GM12878 (cell line): ENCODE data around the gene COG2. TPM values are rescaled to one million over a fixed set of nuclear protein-coding genes. Genes with fewer than 3 reads are reported as not detected.

Source experiments
- ATAC-seq: fragments of 200-7000 bp; cut with Tn5 transposase; 3 replicates; pipeline ENCODE4 v1.9.1; 2020; ENCODE audit warnings: mild to moderate bottlenecking, moderate library complexity
- BruUV-seq: library from RNA; stranded (reverse); fragments of 400-500 nt; replicated peaks from 2 replicates; lab custom pipeline; 2021; lab: Mats Ljungman, UMichigan
- CTCF ChIA-PET: fragments of 300-600 bp; sonication (Branson Sonifier 250); formaldehyde crosslinking; extraction: SDS; loops from one replicate; lab custom pipeline; 2021; ENCODE audit warnings: inconsistent platforms; lab: Yijun Ruan, JAX
- POLR2A ChIA-PET: fragments of 350-600 bp; formaldehyde crosslinking; extraction: SDS; loops from one replicate; lab custom pipeline; 2021; ENCODE audit warnings: inconsistent platforms; lab: Charles Lee
- RAD21 ChIA-PET: fragments of 300-600 bp; sonication (Branson Sonifier 250); formaldehyde crosslinking; loops from one replicate; lab custom pipeline; 2023; ENCODE audit warnings: antibody characterized with exemption; ENCODE audit not compliant: unreplicated experiment; lab: Charles Lee
- SMC1A ChIA-PET: fragments of 300-600 bp; sonication (Branson Sonifier 250); formaldehyde crosslinking; loops from one replicate; lab custom pipeline; 2023; ENCODE audit not compliant: unreplicated experiment, uncharacterized antibody; lab: Charles Lee
- DNase-seq: peaks from one replicate; pipeline ENCODE4 v3.0.0-alpha.2; 2011; ENCODE audit warnings: low read depth, low spot score
- FAIRE-seq: peaks from 3 replicates; lab custom pipeline; 2011; peaks lifted over from hg19 to GRCh38; lab: Jason Lieb, UNC
- H2AFZ ChIP-seq: 2 replicates; pipeline ENCODE4 v1.6.0; 2011; ENCODE audit warnings: low read depth, low read length, control low read depth; ENCODE audit not compliant: control insufficient read depth
- H3K27ac ChIP-seq: 2 replicates; pipeline ENCODE4 v1.5.1; 2011; ENCODE audit warnings: control low read depth; ENCODE audit not compliant: control insufficient read depth, insufficient read depth
- H3K27me3 ChIP-seq, 2 experiments: replicated peaks in 1 of 2; 2 replicates each; pipeline versions ENCODE4 v1.6.0 to v1.6.1; 2011; ENCODE audit warnings: low read length in 1 of 2; ENCODE audit not compliant: control insufficient read depth in 2 of 2, insufficient read depth in 2 of 2
- H3K36me3 ChIP-seq, 2 experiments: 2 replicates each; pipeline ENCODE4 v1.5.1; 2011; ENCODE audit warnings: low read length in 1 of 2; ENCODE audit not compliant: control insufficient read depth in 2 of 2, insufficient read depth in 2 of 2
- H3K4me1 ChIP-seq: 2 replicates; pipeline ENCODE4 v1.6.1; 2011; ENCODE audit warnings: mild to moderate bottlenecking, low read length, moderate library complexity, mixed read lengths; ENCODE audit not compliant: control insufficient read depth, insufficient read depth
- H3K4me2 ChIP-seq: 2 replicates; pipeline ENCODE4 v1.6.0; 2011; ENCODE audit warnings: control low read depth; ENCODE audit not compliant: control insufficient read depth, insufficient read depth
- H3K4me3 ChIP-seq: fragments of 200-600 bp; sonication (generic); 2 replicates; pipeline ENCODE4 v1.5.1; 2016
- H3K79me2 ChIP-seq: 2 replicates; pipeline ENCODE4 v1.6.0; 2011; ENCODE audit warnings: low read length; ENCODE audit not compliant: control insufficient read depth, insufficient read depth
- H3K9ac ChIP-seq: 2 replicates; pipeline ENCODE4 v1.8.0; 2011; ENCODE audit warnings: low read length, control low read depth, mixed read lengths; ENCODE audit not compliant: control insufficient read depth, insufficient read depth
- H3K9me3 ChIP-seq: replicated peaks from 3 replicates; pipeline ENCODE4 v1.5.1; 2011; ENCODE audit warnings: mild to moderate bottlenecking, low read length; ENCODE audit not compliant: control insufficient read depth, insufficient read depth
- H4K20me1 ChIP-seq: 2 replicates; pipeline ENCODE4 v1.6.0; 2011; ENCODE audit not compliant: control insufficient read depth, insufficient read depth
- BCLAF1 ChIP-seq: fragments of 450-650 bp; IDR thresholded peaks from 2 replicates; pipeline ENCODE4 v1.6.1; 2017; ENCODE audit warnings: antibody characterized with exemption, mild to moderate bottlenecking, moderate library complexity
- CBX5 ChIP-seq: sonication (generic); IDR thresholded peaks from 2 replicates; pipeline ENCODE4 v1.6.1; 2016; ENCODE audit warnings: low read depth, moderate library complexity, mild to moderate bottlenecking, inconsistent platforms
- FOXM1 ChIP-seq: IDR thresholded peaks from 2 replicates; pipeline ENCODE4 v1.6.1; 2012; ENCODE audit warnings: low read depth, mild to moderate bottlenecking, inconsistent platforms, low read length, moderate library complexity
- GABPA ChIP-seq: IDR thresholded peaks from 2 replicates; pipeline ENCODE4 v1.6.1; 2014; ENCODE audit warnings: antibody characterized with exemption, low read depth, mild to moderate bottlenecking, inconsistent platforms
- HDGF ChIP-seq: fragments of 450-650 bp; IDR thresholded peaks from 2 replicates; pipeline ENCODE4 v1.6.1; 2016; ENCODE audit warnings: antibody characterized with exemption
- IKZF1 ChIP-seq: fragments of 450-650 bp; conservative IDR thresholded peaks from 2 replicates; pipeline ENCODE4 v1.6.1; 2017; ENCODE audit warnings: antibody characterized with exemption, mild to moderate bottlenecking
- IKZF2 ChIP-seq, 2 experiments: fragments of 450-650 bp; IDR thresholded peaks; 2 replicates each; pipeline ENCODE4 v1.6.1; 2017; ENCODE audit warnings: mild to moderate bottlenecking in 2 of 2, moderate library complexity in 2 of 2
- IRF4 ChIP-seq: IDR thresholded peaks from 2 replicates; pipeline ENCODE4 v1.6.1; 2011; ENCODE audit warnings: low read depth, low read length
- IRF5 ChIP-seq: fragments of 450-650 bp; IDR thresholded peaks from 2 replicates; pipeline ENCODE4 v1.6.1; 2017; ENCODE audit warnings: borderline replicate concordance
- JUND ChIP-seq: IDR thresholded peaks from 2 replicates; pipeline ENCODE4 v1.6.1; 2012; ENCODE audit warnings: low read depth, mild to moderate bottlenecking, low read length, improper control_type of control experiment, moderate library complexity
- LARP7 ChIP-seq: fragments of 450-650 bp; IDR thresholded peaks from 2 replicates; pipeline ENCODE4 v1.6.1; 2017; ENCODE audit warnings: mild to moderate bottlenecking
- NR2C2 ChIP-seq: IDR thresholded peaks from 2 replicates; pipeline ENCODE4 v1.6.1; 2011; ENCODE audit warnings: borderline replicate concordance, low read depth; ENCODE audit not compliant: control insufficient read depth, insufficient read length
- PBX3 ChIP-seq: IDR thresholded peaks from 2 replicates; pipeline ENCODE4 v1.6.1; 2011; ENCODE audit warnings: mild to moderate bottlenecking, low read depth, low read length, moderate library complexity; ENCODE audit not compliant: insufficient replicate concordance
- POLR2AphosphoS2 ChIP-seq: IDR thresholded peaks from 2 replicates; pipeline ENCODE4 v1.6.1; 2011; ENCODE audit warnings: low read depth, mild to moderate bottlenecking, low read length, improper control_type of control experiment, moderate library complexity
- RBBP5 ChIP-seq: fragments of 200-600 bp; sonication (generic); conservative IDR thresholded peaks from 2 replicates; pipeline ENCODE4 v1.6.1; 2016
- TCF7 ChIP-seq: IDR thresholded peaks from 2 replicates; pipeline ENCODE4 v1.6.1; 2014; ENCODE audit warnings: antibody characterized with exemption, borderline replicate concordance
- ZNF384 ChIP-seq: IDR thresholded peaks from 2 replicates; pipeline ENCODE4 v1.6.1; 2012; ENCODE audit warnings: low read depth, mild to moderate bottlenecking, low read length, improper control_type of control experiment, borderline replicate concordance
- WGBS: methylation state at CpG from one replicate; pipeline ENCODE4 v1.1.6; 2016; ENCODE audit warnings: low lambda C conversion rate; ENCODE audit not compliant: insufficient replicate concordance, insufficient coverage; ENCODE audit errors: missing lambda C conversion rate; 5-methylcytosine and 5-hydroxymethylcytosine counted together
- in situ Hi-C: fragments of 300-500 bp; cut with MboI; formaldehyde crosslinking; loops from 9 replicates; pipeline ENCODE4 v1.14.3; 2018; ENCODE audit warnings: mixed read lengths
- intact Hi-C: fragments of 100-400 bp; cut with micrococcal nuclease; formaldehyde crosslinking; loops from one replicate; pipeline ENCODE4 v1.14.2; 2022; ENCODE audit not compliant: unreplicated experiment
- polyA plus RNA-seq, 11 experiments: library from polyadenylated mRNA; depleted of rRNA in 4 of 11; unstranded in 6 of 11; stranded (reverse) in 5 of 11; fragments of >200 nt; fragmentation: Nextera tagmentation in 4 of 11; fragmentation: Illumina TruSeq in 1 of 11; extraction: Ambion mirVana in 4 of 11; extraction: Trizol in 1 of 11; gene quantifications; 1 replicate in 1 of 11; 2 replicates in 10 of 11; pipeline versions ENCODE4 v1.2.1 to v1.2.3, GENCODE V29; 2011 to 2016; ENCODE audit warnings: inconsistent platforms in 2 of 11, missing spikeins in 2 of 11, low read depth in 1 of 11
- total RNA-seq, 4 experiments: library from RNA; depleted of rRNA in 3 of 4; stranded (reverse); fragments of >200 nt in 3 of 4; fragmentation: Illumina TruSeq in 1 of 4; extraction: Trizol in 1 of 4; gene quantifications; 2 replicates each; pipeline versions ENCODE4 v1.2.1 to v1.2.3, GENCODE V29; 2013 to 2021

COG2 gene
- total and polyA plus RNA-seq, 10 of the 15 experiments (the other 5 are each of a cell fraction or from before 2014, with no cell fraction given), result 15.0 to 31.5 (median 28.3) TPM

- no peak overlapping the region for H2AFZ ChIP-seq
- ATAC-seq (no peak), DNase-seq (no peak), FAIRE-seq (no peak)
- no TSS peak for BruUV-seq
- RAD21 ChIA-PET, result no interaction called here
- POLR2A ChIA-PET, result no interaction called here
- SMC1A ChIA-PET, result no interaction called here
- in situ Hi-C loops, result no loop called here
- no peak for TF ChIP-seq ZNF384
- TF ChIP-seq LARP7, result no peak
- TF ChIP-seq TCF7, result no peak
- no peak for TF ChIP-seq RBBP5
- no peak for TF ChIP-seq HDGF
- TF ChIP-seq JUND, result no peak
- TF ChIP-seq FOXM1, result no peak
- TF ChIP-seq CBX5, result no peak
- no peak for TF ChIP-seq GABPA
- TF ChIP-seq POLR2AphosphoS2, result no peak
- TF ChIP-seq IRF5, result no peak
- no peak for TF ChIP-seq BCLAF1
- TF ChIP-seq IRF4, result no peak
- no peak for TF ChIP-seq IKZF1
- no peak for TF ChIP-seq NR2C2
- no peak for TF ChIP-seq IKZF2 (IDR thresholded peaks at IDR 0.05)
- TF ChIP-seq PBX3, result no peak
- H3K36me3 ChIP-seq, result no peaks in the 10 kb centered on the region
- WGBS, result 18% methylated on average over 5 of the region's 5 CpGs
- no peaks in the 10 kb centered on the region for H3K27me3 ChIP-seq
- no peak overlapping the region for H3K9ac ChIP-seq
- no peaks in the 10 kb centered on the region for H3K9me3 ChIP-seq
- H3K27ac ChIP-seq, result no peak overlapping the region
- intact Hi-C loops, result no loop called here
- H4K20me1 ChIP-seq, result no peaks in the 10 kb centered on the region
- H3K4me1 ChIP-seq, result no peaks in the 10 kb centered on the region
- H3K4me2 ChIP-seq, result no peak overlapping the region
- CTCF ChIA-PET, result no interaction called here
- no peak overlapping the region for H3K4me3 ChIP-seq
- no peaks in the 10 kb centered on the region for H3K79me2 ChIP-seq
These were observed 88.7 kb downstream of the COG2 start for GRCh38 chr1:230730977-230731376.
